OCI-M1 (cell line): Measurements from ENCODE around the gene IRAG1.

Source experiments
- DNase-seq: peaks from one replicate; lab custom pipeline; 2025; lab: John Stamatoyannopoulos, UW

The IRAG1 gene

DNA sequence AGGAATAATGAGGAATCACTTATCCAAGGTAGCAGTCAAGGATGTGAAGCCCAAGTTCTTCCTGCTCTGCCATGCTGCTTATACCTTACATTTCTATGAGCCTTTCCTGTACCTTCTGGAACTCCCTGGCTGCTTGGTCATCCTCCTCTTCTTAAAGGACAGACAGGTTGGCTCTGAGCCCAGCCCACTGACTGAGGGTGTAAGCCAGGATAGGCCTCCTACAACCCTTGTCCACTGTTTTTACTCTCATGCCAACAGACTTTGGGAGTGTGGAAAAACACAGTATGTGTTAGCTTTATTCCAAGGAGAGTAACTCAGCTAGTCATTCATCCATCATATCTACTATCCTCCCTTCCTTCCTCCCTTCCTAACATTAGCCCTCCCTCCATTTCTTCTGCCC, 47.5 kb downstream of the IRAG1 start:
- DNase-seq, result no peak

GRCh38 chr11:10645212-10645795, 48.3 kb downstream of the IRAG1 start:
- no peak for DNase-seq
